ENCODE results near the gene TIMMDC1.
"Not testable (repeated sequence)": the region's sequence is repeated elsewhere in the genome, so short reads cannot be mapped to it uniquely, and the experiment has no call there.

TIMMDC1 gene

DNA sequence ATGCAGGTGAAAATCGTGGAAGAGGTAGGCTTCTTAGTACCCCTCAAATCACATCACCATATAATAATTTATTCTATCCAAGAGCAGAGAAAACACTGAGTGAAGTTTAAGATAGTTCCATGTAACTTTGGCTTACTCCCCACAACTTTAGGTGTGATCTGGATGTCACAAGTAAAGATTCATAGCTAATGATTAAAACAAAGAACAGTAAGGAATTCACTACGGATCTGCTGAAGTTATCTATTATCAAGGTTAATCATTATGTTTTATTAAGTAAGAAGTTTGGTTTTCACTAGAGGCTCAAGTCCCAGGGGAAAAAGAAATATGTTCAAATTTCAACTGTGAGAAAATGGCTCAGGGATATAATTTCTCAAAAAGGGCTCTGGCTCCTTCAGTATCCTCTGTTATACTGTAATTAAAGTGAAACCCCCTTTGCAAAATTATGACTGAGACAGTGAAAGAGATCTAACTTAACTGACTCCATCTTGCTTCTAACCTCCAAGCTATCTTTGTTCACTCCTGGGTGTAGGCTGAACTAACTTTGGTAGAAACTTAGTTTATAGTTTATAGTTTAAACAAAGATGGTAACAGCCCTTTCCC lies 43.9 kb downstream of the TIMMDC1 start:
- no peak overlapping the region for H3K27ac ChIP-seq
- TF ChIP-seq, protein P1, sequence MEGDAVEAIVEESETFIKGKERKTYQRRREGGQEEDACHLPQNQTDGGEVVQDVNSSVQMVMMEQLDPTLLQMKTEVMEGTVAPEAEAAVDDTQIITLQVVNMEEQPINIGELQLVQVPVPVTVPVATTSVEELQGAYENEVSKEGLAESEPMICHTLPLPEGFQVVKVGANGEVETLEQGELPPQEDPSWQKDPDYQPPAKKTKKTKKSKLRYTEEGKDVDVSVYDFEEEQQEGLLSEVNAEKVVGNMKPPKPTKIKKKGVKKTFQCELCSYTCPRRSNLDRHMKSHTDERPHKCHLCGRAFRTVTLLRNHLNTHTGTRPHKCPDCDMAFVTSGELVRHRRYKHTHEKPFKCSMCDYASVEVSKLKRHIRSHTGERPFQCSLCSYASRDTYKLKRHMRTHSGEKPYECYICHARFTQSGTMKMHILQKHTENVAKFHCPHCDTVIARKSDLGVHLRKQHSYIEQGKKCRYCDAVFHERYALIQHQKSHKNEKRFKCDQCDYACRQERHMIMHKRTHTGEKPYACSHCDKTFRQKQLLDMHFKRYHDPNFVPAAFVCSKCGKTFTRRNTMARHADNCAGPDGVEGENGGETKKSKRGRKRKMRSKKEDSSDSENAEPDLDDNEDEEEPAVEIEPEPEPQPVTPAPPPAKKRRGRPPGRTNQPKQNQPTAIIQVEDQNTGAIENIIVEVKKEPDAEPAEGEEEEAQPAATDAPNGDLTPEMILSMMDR (conservative IDR thresholded peaks at IDR 0.05) = no peak
- TF ChIP-seq ZFX (IDR thresholded peaks at IDR 0.05) = no peak

DNA sequence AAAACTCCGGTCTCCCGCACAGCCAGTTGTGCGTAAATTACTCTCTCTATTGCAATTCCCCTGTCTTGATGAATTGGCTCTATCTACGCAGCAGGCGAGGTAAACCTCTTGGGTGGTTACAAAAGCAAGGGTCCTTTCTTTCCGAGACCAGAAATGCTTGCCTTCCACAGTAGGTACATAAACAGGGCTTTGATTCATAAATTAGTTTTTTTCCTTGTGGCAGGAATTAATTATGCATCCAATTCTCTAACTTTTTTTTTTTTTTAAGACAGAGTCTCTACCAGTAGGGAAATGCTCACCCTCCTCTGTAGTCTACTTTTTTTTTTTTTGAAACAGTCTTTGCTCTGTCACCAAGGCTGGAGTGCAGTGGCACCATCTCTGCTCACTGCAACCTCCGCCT lies 44.8 kb downstream of the TIMMDC1 start:
- TF ChIP-seq, protein P1 (conservative IDR thresholded peaks at IDR 0.05) = no peak
- TF ChIP-seq ZFX (IDR thresholded peaks at IDR 0.05) = no peak
- no peak overlapping the region for H3K27ac ChIP-seq

DNA sequence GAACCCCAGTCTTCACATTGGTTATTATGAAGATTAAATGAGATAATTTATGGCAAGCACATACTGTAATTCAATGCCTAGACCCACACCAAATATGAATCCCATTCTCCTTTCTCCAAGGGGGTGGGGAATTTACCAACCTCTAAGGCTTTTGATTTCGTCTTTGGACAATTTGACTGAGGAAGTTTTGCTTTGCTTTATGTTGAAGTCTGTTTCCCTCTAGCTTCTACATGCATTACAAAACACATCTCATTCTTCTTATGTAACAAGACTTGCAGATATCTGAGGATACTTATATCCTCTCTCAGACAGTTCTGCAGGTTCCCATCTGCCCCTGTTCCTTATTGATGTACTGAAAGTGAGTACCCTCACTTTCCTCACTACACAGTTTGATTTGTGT lies 48.9 kb downstream of the TIMMDC1 start:
- H3K27ac ChIP-seq = no peak overlapping the region
- TF ChIP-seq, protein P1 (conservative IDR thresholded peaks at IDR 0.05) = no peak
- no peak for TF ChIP-seq ZFX (IDR thresholded peaks at IDR 0.05)

DNA sequence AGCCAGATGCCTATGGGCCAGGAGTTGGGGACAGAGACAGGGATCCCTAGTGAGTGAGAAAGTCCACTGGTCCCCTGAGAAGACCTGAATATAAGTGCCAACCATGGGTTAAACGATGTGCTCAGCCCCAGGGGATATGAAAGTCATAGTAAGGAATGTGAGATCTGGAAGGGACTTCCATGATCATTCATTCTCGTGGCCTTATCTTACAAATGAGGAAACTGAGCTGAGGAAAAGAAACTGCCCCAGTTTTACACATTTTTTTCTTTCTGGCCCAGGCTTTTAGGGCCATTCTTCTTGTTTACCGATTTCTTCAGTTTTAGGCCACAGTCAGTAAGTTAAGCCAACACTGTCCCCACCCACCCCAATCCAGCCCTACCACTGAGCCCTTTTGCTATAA lies 50.0 kb downstream of the TIMMDC1 start:
- no peak overlapping the region for H3K27ac ChIP-seq
- TF ChIP-seq ZFX (IDR thresholded peaks at IDR 0.05) = no peak
- TF ChIP-seq, protein P1 (conservative IDR thresholded peaks at IDR 0.05) = no peak

DNA sequence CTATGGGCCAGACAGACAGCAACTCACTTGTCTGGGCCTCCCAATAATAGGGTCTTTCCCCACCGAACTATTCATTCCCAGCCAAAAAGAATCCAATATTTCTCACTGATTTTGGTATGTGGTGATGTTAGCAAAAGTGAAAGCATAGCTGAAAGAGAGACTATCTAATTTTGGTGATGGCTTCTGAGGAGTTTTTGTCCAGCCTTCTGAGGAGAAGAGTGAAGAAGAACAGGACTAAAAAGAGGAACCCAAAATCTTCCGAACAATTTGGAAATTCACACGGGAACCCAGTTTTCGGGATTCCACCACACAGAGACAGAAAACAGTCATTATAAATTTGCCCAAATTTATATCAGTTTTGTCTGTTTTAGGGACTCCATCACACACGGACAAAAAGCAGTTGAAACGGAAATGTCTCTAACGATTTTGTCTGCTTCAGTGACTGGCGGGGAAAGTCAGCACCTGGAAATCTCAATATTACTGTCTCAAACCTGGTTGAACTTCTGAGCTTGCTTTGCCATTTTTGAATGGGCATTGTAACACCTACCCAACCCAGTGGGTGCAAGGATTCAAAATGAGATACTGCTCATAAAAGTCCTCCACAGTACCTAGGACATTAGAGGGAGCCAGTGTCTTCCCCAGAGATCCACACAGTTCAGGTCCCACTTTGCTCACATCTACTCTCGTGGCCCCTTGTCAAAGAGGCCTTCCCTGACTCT lies 52.0 kb downstream of the TIMMDC1 start:
- TF ChIP-seq, protein P1 (conservative IDR thresholded peaks at IDR 0.05) = no peak
- no peak for TF ChIP-seq ZFX (IDR thresholded peaks at IDR 0.05)
- no peak overlapping the region for H3K27ac ChIP-seq

DNA sequence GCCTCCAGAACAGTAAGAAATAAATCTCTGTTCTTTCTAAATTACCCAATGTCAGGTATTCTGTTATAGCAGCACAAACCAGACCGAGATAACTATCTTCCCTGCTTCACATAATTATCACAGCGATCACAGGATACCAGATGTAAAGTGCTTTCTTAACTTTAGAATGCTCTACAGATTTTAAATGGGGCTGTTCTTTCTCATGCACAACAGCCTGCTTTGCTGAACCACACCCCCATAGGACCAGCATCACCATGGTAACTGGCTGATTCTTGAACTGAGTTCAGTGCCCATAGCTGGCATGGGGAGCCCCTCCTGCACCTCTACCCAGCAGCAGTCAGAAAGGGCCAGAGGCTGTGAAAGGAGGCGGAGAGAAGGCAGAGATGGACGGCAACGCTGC lies 53.3 kb downstream of the TIMMDC1 start:
- H3K27ac ChIP-seq = no peak overlapping the region

DNA sequence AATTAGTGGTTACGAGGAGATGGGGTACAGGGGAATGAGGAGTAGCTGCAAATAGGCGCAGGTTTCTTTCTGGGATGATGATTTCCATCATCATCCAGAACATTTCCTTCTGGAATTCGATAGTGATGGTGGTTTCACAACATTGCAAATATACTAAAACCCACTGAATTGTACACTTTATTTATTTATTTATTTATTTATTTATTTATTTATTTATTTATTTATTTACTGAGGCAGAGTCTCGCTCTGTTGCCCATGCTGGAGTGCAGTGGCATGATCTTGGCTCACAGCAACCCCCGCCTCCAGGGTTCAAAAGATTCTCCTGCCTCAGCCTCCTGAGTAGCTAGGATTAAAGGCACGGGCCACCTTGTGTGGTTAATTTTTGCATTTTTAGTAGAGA lies 54.6 kb downstream of the TIMMDC1 start:
- H3K27ac ChIP-seq = not testable (repeated sequence)

More for the DNA sequence above, 53.3 kb downstream of the TIMMDC1 start:
- no peak for TF ChIP-seq ZFX (IDR thresholded peaks at IDR 0.05)
- TF ChIP-seq, protein P1 (conservative IDR thresholded peaks at IDR 0.05) = no peak

Data from C4-2B (cell line).